Brain microvascular endothelial cell (primary cell): ENCODE measurements around the gene KDM2B.

Experiments
- DNase-seq: peaks from one replicate; pipeline ENCODE4 v3.0.0-alpha.2; 2020
- H3K27ac ChIP-seq: fragments of 250-450 bp; sonication (Bioruptor Pico); 2 replicates; pipeline ENCODE4 v1.5.1; 2020; ENCODE audit warnings: mild to moderate bottlenecking, moderate library complexity
- H3K27me3 ChIP-seq: fragments of 250-450 bp; sonication (Bioruptor Pico); replicated peaks from 2 replicates; pipeline ENCODE4 v1.5.1; 2020; ENCODE audit warnings: mild to moderate bottlenecking
- H3K36me3 ChIP-seq: fragments of 250-450 bp; sonication (Bioruptor Pico); replicated peaks from 2 replicates; pipeline ENCODE4 v1.5.1; 2020; ENCODE audit warnings: mild to moderate bottlenecking
- H3K4me3 ChIP-seq: 2 replicates; pipeline ENCODE4 v1.5.1; 2011; ENCODE audit warnings: low read depth, mild to moderate bottlenecking, control low read depth, low read length, moderate library complexity
- in situ Hi-C: cut with HindIII; loops from 2 replicates; pipeline ENCODE4 v1.10.0; 2017; ENCODE audit warnings: low sequenced_read_pairs, low pct_ligation_motif_present
- TF ChIP-seq, protein P1 (sequence below): IDR thresholded peaks from 2 replicates; pipeline ENCODE4 v1.5.1; 2011; ENCODE audit warnings: low read depth, mild to moderate bottlenecking, moderate library complexity, low read length, control low read depth, inconsistent platforms; ENCODE audit errors: missing control alignments

KDM2B gene

DNA sequence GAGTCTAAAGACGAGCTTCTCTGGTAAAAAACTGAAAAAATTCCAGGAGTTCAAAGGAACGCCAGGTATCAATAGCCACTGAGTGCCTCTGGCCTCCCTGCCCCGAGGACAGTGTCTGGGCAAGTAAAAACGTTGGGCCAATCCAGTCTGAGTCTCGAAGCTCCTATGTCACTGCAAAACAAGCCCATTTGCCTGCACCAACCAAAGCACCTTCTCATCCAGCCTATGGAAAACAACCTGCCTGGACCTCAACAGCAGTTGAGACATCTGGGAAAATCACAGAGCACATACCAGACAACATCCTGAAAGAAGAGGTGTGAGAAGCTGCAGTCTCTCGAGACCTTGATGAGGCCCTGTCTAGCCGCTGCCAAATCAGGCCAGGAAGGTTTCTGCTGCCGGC is 124.3 kb downstream of the KDM2B start:
- peaks cover 1% of the 10 kb centered on the region for H3K36me3 ChIP-seq
- H3K27ac ChIP-seq: no peak overlapping the region
- DNase-seq: no peak
- no peak overlapping the region for H3K4me3 ChIP-seq
- TF ChIP-seq, protein P1, sequence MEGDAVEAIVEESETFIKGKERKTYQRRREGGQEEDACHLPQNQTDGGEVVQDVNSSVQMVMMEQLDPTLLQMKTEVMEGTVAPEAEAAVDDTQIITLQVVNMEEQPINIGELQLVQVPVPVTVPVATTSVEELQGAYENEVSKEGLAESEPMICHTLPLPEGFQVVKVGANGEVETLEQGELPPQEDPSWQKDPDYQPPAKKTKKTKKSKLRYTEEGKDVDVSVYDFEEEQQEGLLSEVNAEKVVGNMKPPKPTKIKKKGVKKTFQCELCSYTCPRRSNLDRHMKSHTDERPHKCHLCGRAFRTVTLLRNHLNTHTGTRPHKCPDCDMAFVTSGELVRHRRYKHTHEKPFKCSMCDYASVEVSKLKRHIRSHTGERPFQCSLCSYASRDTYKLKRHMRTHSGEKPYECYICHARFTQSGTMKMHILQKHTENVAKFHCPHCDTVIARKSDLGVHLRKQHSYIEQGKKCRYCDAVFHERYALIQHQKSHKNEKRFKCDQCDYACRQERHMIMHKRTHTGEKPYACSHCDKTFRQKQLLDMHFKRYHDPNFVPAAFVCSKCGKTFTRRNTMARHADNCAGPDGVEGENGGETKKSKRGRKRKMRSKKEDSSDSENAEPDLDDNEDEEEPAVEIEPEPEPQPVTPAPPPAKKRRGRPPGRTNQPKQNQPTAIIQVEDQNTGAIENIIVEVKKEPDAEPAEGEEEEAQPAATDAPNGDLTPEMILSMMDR: no peak
- in situ Hi-C loops: no loop called here
- H3K27me3 ChIP-seq: no peaks in the 10 kb centered on the region

DNA sequence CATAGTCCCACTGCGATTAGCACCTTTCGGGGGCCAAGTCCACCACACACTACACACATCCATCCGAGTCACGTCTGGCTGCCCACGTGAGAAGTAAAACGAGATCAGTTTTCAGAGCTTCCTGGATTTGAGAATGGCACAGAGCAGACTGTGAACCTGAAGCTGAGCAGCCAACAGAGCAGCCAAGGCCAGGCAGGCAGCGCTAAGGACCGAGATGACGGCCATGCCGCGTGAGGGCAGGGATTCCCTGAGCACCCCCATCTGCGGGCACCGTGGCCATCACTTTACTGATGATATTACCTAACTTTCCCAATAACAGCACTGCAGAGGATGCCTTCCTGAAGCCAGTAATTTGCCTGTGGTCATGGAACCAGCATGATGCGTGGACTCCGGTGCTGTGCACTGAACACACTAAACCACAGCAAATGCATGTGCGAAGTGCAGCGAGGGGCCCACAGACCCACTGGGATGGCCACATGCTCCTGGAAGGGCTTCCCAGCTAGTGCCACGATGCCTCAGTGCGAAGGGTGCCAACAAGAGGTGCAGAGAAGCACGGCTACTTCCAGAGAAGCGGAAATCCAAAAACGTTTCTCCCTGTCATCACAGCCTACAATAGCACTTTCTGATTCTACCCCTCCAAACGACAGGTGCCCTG is 124.9 kb downstream of the KDM2B start:
- Histone ChIP-seq H3K36me3 (peaks cover 3% of the 10 kb centered on the region), H3K27me3 (no peaks in the 10 kb centered on the region), H3K4me3 (no peak overlapping the region), H3K27ac (no peak overlapping the region)
- TF ChIP-seq, protein P1: no peak
- no peak for DNase-seq
- in situ Hi-C loops: no loop called here

DNA sequence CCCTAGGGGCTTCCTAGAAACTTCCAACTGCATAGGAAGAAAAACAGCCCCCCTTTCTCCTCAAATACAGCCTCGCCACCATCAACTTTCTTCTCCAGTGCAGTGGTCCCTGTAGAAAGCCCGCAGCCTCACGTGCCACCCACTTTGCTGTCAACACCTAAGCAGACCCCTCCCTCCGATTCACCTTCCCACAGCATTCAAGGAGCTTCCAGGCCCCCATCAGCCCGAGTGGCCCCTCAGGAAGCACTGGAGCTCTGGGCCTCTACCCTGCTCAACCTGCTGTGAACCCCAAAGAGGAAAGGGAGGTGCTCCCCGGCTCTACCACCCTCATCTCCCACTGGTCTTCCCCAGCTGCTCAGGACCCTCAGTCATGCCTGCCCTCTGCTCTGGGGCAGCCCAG is 125.9 kb downstream of the KDM2B start:
- H3K27me3 ChIP-seq: no peaks in the 10 kb centered on the region
- peaks cover 3% of the 10 kb centered on the region for H3K36me3 ChIP-seq
- DNase-seq: no peak
- no peak overlapping the region for H3K4me3 ChIP-seq
- TF ChIP-seq, protein P1: no peak
- in situ Hi-C loops: no loop called here
- H3K27ac ChIP-seq: no peak overlapping the region

DNA sequence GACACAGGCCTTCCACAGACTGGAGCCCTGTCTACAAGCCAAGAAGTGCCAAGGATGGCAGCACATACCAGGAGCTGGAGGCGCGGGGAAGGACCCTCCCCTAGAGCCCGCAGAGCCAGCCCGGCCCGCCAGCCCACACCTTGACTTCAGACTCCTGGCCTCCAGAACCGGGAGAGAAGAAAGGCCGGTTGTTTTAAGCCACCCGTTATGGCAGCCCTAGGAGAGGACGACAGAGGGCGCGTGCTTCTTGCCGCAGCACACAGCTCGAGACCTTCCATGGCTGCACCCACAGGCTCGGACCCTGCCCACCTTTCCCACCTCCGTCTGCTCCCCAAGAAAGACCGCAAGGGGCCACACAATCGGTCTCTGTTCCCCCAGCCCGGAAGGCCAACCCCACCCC is 127.2 kb downstream of the KDM2B start:
- no peak overlapping the region for H3K4me3 ChIP-seq
- peaks cover 3% of the 10 kb centered on the region for H3K36me3 ChIP-seq
- H3K27me3 ChIP-seq: no peaks in the 10 kb centered on the region
- TF ChIP-seq, protein P1: peak; percentile 12
- in situ Hi-C loops: no loop called here
- no peak for DNase-seq
- no peak overlapping the region for H3K27ac ChIP-seq

DNA sequence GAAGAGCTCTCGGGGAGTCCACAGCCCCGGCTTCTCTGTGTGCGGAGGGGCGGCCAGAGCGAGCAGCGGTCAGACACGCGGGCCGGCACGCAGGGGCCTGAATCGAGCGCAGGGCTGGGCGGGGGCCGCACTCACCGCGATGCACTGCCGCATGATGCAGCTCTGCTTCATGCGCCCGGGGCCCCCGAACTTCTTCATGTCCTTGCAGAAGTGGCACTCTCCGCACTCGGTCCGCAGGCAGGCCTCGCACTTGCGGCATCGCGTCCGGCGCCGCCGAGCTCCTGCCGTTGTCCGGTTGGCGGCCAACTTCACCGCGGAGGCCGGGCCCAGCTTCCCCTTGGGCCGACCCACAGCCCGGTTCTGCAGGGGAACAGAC is 127.8 kb downstream of the KDM2B start:
- TF ChIP-seq, protein P1: no peak
- Histone ChIP-seq H3K36me3 (peaks cover 3% of the 10 kb centered on the region), H3K27ac (no peak overlapping the region), H3K27me3 (no peaks in the 10 kb centered on the region), H3K4me3 (no peak overlapping the region)
- in situ Hi-C loops: no loop called here
- DNase-seq: no peak
